Superior temporal gyrus (tissue), 1 donor: Measurements from ENCODE around the gene MRPS6.

Experiments
- DNase-seq: peaks from one replicate; pipeline ENCODE4 v3.0.0-alpha.2; 2016; ENCODE audit errors: extremely low spot score

The MRPS6 gene

GRCh38 chr21:34100337-34100736 is 27.0 kb downstream of the MRPS6 start:
- no peak for DNase-seq

- DNase-seq, result no peak
Observed at GRCh38 chr21:34100790-34101189, 27.4 kb downstream of the MRPS6 start.

DNA sequence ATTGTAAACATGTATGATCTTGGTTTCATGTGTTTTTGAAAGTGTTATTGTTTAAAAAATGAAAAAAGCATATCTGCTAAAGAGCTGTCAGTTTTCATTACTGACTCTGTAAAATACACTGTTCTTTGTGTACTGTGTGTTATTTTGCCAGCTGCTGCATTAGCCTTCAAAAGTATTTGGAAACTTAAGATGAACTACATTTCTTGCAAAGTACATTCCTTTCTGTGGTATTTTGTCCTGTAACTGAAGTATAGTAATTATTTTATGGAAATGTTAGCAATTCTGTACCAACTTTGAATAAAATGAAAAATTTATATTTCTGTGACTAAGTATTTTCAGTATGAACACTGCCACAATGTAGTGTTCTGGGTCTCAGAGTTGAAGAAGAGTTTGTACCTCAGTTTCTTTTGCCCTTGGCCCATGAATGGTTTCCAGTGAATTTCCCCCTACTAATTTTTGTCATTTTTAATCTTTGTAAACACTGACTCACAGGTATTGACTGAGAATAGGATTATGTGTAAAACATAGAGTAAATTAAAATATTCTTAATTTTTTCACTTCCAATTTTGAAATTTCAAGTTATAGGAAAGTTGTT is 32.7 kb downstream of the MRPS6 start:
- DNase-seq, result no peak

DNA sequence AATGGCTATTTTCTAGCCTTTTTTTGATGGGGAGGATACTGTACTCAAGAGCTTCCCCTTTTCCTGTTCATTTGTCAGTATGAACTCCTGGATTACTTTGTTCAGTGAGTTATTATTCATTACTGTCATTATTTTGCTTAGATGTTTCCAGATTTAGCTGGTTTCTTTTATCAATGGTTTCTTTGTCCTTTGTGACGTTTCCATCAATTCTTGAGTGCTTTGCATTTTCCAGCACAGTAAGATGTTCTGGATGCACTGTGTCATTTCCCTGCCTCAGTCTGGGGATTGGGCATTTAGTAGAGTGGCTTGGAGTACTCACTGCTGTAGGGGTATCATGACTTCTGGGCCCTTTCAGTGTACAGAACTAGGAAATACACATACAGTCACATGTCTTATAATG is 34.2 kb downstream of the MRPS6 start:
- DNase-seq, result no peak

DNA sequence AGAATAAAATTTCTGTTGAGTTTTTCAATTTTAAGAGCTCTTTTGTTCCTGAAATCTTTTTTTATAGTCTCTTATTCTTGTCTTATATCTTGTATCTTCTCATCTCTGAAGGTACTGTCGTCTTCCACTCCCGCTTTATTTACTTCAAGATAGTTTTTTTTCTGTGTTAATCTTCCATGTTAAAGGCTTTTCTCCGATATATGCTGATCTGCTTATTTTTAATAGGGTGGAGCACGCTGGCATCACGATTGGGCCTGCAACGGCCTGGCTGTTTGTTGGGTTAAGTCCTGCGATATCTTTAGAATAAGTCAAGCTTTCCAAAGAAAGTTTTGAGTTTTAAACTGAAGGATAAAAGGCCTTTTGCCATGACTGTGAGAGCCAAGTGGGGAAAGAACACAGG is 35.7 kb downstream of the MRPS6 start:
- no peak for DNase-seq

GRCh38 chr21:34110594-34111202 is 37.3 kb downstream of the MRPS6 start:
- DNase-seq, result no peak

GRCh38 chr21:34112316-34113033 is 39.1 kb downstream of the MRPS6 start:
- no peak for DNase-seq

GRCh38 chr21:34113842-34114241 is 40.5 kb downstream of the MRPS6 start:
- no peak for DNase-seq

- no peak for DNase-seq
Observed at GRCh38 chr21:34115160-34115559, 41.8 kb downstream of the MRPS6 start.

- no peak for DNase-seq
Observed at GRCh38 chr21:34116569-34116968, 43.2 kb downstream of the MRPS6 start.

DNA sequence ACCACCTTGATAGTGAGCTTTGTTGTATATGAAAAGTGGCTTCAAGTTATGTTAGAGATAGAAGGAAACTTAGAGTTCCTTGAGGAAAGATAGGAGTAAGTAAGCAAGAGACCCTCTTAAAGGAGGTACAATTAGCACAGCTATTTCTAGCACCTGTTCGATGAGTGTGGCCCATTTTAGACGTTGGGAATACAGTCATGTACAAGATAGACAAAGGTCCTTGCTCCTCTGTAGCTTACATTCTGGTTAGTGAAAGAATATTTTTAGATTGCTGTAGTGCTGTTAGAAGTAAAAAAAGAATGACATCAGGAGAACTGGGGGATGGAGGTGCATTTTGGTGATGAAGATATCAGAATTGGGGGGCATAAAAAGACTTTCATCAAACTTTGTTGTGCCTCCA is 47.5 kb downstream of the MRPS6 start:
- no peak for DNase-seq

GRCh38 chr21:34122047-34122446 is 48.7 kb downstream of the MRPS6 start:
- no peak for DNase-seq

- no peak for DNase-seq
Observed at GRCh38 chr21:34123609-34124008, 50.2 kb downstream of the MRPS6 start.

DNA sequence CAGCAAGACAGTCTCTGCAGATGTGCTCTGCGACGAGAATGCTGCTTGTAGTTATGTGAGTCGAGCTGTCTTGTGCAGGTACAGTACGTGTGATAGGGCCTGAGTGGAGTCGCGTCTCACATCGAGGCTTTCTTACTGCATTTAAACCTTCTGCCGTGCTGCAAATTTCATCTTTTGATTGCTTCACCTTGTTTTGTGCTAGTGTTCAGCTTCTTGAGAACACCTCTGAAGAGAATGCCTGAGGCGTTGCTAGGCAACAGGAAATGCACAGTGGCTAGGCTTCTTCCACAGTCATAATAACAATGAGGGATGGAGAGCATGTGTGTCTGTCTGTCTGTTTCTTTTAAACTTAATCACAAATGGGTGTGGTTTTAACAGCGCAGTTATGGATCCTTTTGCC is 52.9 kb downstream of the MRPS6 start:
- peak; percentile 64 for DNase-seq

GRCh38 chr21:34126691-34127090 is 53.3 kb downstream of the MRPS6 start:
- DNase-seq, result no peak

GRCh38 chr21:34128124-34128523 is 54.7 kb downstream of the MRPS6 start:
- no peak for DNase-seq

GRCh38 chr21:34128674-34129038 is 55.3 kb downstream of the MRPS6 start:
- no peak for DNase-seq

DNA sequence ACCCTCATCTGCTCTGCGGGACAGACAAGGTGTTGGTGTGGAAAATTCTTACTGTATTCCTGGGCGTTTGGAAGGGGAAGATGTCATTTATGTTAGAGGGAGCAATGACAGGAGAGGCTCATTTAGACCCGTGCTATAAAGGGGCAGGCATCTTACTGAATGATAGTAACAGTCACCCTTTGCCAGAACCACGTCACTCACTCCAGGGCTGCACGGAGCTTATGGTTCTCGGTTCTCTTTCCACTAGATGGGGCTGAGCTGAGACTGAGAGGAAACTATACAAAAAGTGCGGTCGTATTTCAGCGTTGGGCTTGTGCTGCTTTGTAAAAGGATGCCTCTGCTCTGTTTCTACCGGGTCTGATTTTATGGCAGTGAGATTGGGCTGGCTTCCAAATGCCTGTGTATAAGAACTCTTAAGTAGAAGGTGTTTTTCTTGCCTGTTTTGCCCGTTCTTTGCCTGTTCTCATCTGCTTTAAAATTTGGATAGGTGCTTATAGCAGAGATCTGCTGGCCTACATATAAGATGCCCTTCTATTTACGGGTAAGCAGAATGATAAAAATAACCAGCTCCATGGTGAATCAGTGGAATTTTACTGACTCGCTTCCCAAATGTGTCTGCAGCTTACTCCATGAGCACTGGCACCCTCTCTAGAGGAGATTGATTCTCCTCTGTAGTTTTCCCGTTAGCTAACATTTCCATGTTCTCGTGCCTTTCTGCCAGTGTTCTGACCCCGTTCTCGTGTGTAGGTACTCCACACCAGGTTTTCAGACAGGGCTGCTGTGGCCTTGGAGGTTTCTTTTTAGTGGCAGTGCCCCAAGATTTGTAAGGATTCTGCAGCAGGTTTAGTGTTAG is 55.9 kb downstream of the MRPS6 start:
- peak; percentile 79 for DNase-seq

DNA sequence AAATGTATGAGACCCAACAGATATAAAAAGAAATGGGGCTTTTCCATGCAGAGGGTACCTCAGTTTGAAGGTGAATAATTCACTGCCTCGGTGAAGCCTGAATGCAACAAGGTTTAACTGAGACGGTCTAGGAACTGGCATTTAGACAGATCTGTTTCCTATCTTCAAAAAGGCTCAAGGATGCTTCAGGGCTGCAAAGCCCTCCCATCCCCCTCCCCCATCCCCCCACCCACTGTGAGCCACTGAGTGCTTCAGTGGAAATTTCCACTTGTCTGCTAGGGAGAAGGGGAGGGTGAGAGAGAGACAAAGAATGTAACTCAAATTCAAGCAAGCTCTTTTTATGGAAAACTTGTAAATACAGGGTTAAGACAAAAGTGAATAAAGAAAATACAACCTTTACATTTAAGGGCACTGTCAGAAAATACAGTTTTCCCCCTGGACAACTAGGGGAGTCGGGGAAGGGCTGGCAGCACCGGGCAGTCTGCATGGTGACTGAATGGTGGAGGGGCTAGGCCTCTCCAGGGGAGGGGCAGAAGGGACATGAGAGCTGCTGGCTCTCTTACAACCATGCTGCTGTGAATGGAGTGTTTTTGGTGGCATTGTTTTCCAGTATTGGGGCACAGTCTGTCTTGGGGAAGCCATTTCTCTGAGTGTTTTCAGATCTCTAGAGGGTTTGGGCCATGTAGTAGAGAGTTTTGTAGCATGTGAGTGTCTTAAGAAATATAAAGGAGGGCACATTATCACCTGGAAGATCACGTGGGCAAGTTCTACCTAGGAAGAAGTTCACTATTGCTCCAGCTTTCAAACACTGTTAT is 56.7 kb downstream of the MRPS6 start:
- DNase-seq, result no peak

DNA sequence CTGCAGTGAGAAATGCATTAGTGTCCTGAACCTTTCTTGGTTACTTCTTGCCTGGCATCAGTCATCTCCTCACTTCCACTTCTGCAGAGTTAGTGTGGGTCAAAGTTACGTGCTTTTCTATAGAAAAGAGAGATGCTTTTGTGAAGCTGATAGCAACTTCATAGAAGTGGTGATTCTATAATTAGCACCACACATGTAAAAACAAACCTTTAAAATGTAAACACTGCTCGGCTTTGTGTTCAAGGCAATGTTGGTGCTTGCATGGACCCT is 57.3 kb downstream of the MRPS6 start:
- no peak for DNase-seq

GRCh38 chr21:34131586-34131985 is 58.2 kb downstream of the MRPS6 start:
- DNase-seq, result no peak

GRCh38 chr21:34132202-34132601 is 58.8 kb downstream of the MRPS6 start:
- no peak for DNase-seq
